H1 (cell line): ENCODE data around the gene CSNK2B. TPM values are rescaled to one million over a fixed set of nuclear protein-coding genes. Genes with fewer than 3 reads are reported as not detected.

Source experiments
- polyA plus RNA-seq, 7 experiments: library from polyadenylated mRNA; depleted of rRNA in 3 of 7; stranded (reverse) in 5 of 7; unstranded in 2 of 7; fragments of >200 nt in 5 of 7; fragments of 200-250 nt in 2 of 7; gene quantifications; 1 replicate in 5 of 7; 2 replicates in 1 of 7; 4 replicates in 1 of 7; pipeline versions ENCODE4 v1.2.1 to v1.2.3, GENCODE V29; 2011 to 2013; ENCODE audit warnings: missing spikeins in 2 of 7, mixed read lengths in 2 of 7
- total RNA-seq: library from RNA; stranded (reverse); fragmentation: NEBNext Ultra II Directional; extraction: Animal tissue kit (Norgen Biotek cat#: 25700); gene quantifications from 2 replicates; pipeline ENCODE4 v1.2.1, GENCODE V29; 2021
- TF ChIP-seq, protein P1 (sequence below), 3 experiments: IDR thresholded peaks; 1 replicate in 2 of 3; 2 replicates in 1 of 3; pipeline versions ENCODE4 v1.5.1 to v1.6.1; 2011; ENCODE audit warnings: low read length in 3 of 3, mild to moderate bottlenecking in 3 of 3, inconsistent platforms in 2 of 3, low read depth in 1 of 3, moderate library complexity in 1 of 3; ENCODE audit not compliant: insufficient read depth in 1 of 3; ENCODE audit errors: control extremely low read depth in 1 of 3

Gene CSNK2B
- total and polyA plus RNA-seq, 2 of the 8 experiments (the other 6 are each of a cell fraction or from before 2014, with no cell fraction given), result 169 to 208 TPM

DNA sequence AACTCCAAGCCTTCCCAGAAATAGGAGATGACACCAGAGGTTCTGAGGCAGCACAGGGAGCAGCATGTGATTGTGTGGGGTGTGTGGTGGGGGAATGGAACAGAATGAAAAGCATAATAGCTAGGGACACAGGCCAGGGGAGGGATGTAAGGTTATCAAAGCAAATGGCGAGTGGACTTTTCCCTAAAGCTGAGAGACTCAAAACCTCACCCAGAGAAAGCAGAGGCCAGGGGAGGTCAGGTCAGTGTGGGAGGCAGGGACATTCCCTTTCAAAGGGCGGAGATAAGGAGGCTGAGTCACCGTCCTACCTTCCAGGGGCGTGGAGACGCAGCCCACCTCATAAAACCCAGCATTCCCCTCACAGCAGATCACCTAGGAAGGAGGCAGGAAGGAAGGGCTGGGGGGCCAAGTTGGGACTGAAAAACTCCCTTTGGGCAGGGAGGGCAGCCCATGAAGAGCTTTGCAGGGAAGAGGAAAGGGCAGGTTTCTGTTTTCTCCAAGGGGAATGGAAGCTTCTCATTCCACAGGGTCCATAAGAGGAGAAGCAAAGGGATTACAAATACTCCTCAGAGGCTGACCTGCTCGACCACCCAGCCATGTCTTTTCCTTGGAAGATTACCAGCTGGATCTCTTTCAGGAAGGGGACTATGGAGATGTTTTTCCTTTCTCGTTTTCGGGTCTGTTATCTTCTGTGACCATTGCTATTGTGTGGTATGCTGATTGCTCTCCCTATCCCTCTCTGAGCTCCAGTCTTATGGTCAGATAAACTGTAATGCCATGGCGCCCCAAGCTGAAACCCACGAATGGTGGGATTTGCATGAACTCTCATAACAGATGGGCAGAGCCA, 24.6 kb downstream of the CSNK2B start (continued):
- TF ChIP-seq, protein P1, sequence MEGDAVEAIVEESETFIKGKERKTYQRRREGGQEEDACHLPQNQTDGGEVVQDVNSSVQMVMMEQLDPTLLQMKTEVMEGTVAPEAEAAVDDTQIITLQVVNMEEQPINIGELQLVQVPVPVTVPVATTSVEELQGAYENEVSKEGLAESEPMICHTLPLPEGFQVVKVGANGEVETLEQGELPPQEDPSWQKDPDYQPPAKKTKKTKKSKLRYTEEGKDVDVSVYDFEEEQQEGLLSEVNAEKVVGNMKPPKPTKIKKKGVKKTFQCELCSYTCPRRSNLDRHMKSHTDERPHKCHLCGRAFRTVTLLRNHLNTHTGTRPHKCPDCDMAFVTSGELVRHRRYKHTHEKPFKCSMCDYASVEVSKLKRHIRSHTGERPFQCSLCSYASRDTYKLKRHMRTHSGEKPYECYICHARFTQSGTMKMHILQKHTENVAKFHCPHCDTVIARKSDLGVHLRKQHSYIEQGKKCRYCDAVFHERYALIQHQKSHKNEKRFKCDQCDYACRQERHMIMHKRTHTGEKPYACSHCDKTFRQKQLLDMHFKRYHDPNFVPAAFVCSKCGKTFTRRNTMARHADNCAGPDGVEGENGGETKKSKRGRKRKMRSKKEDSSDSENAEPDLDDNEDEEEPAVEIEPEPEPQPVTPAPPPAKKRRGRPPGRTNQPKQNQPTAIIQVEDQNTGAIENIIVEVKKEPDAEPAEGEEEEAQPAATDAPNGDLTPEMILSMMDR (IDR thresholded peaks at IDR 0.05; ENCODE audit: control extremely low read depth in 1 of 3, insufficient read depth in 1 of 3, low read depth in 1 of 3, low read length in 3 of 3), result no peak
